Bronchial epithelial cell (primary cell): ENCODE data around the gene EIPR1. TPM values are rescaled to one million over a fixed set of nuclear protein-coding genes. Genes with fewer than 3 reads are reported as not detected.

Experiments
- DNase-seq: peaks from one replicate; pipeline ENCODE4 v3.0.0-alpha.2; 2010; ENCODE audit warnings: low read depth
- FAIRE-seq: peaks from 2 replicates; lab custom pipeline; 2011; peaks lifted over from hg19 to GRCh38; lab: Jason Lieb, UNC
- H3K27me3 ChIP-seq: 2 replicates; pipeline ENCODE4 v1.5.1; 2011; ENCODE audit warnings: low read length; ENCODE audit not compliant: control insufficient read depth, insufficient read depth
- H3K36me3 ChIP-seq: 2 replicates; pipeline ENCODE4 v1.5.1; 2011; ENCODE audit warnings: low read length; ENCODE audit not compliant: control insufficient read depth, insufficient read depth
- H3K4me3 ChIP-seq: 2 replicates; pipeline ENCODE4 v1.5.1; 2011; ENCODE audit warnings: mild to moderate bottlenecking, low read depth, low read length, control low read depth
- total RNA-seq: library from RNA; depleted of rRNA; stranded (reverse); fragments of >200 nt; gene quantifications from 2 replicates; pipeline ENCODE4 v1.2.1, GENCODE V29; 2014
- TF ChIP-seq, protein P1 (sequence below): IDR thresholded peaks from 2 replicates; pipeline ENCODE4 v1.5.1; 2011; ENCODE audit warnings: mild to moderate bottlenecking, moderate library complexity, low read length, control low read depth, inconsistent platforms; ENCODE audit not compliant: insufficient read depth, severe bottlenecking

EIPR1 gene
- total RNA-seq, 1 donor from 2014 or later: 44.5 TPM

DNA sequence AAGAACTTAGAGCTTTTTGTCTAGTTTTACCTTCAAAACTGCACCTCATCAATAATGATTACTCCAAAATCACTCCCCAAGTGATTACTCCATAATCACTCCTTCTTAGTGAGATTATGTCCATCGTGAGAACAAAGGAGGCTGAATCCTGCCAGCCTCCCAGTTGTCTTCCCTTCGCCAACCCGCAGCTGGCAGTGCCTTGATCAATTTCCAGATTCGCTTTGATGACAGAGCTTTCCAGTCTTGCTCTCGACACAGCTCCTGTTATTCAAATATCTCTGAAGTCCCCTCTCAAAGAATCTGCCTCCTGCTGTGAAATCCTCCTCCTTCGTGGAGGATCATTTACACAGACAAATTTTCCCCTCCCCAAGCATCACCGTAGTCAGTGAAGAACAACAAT is 237.7 kb downstream of the EIPR1 start:
- DNase-seq: no peak
- TF ChIP-seq, protein P1, sequence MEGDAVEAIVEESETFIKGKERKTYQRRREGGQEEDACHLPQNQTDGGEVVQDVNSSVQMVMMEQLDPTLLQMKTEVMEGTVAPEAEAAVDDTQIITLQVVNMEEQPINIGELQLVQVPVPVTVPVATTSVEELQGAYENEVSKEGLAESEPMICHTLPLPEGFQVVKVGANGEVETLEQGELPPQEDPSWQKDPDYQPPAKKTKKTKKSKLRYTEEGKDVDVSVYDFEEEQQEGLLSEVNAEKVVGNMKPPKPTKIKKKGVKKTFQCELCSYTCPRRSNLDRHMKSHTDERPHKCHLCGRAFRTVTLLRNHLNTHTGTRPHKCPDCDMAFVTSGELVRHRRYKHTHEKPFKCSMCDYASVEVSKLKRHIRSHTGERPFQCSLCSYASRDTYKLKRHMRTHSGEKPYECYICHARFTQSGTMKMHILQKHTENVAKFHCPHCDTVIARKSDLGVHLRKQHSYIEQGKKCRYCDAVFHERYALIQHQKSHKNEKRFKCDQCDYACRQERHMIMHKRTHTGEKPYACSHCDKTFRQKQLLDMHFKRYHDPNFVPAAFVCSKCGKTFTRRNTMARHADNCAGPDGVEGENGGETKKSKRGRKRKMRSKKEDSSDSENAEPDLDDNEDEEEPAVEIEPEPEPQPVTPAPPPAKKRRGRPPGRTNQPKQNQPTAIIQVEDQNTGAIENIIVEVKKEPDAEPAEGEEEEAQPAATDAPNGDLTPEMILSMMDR: no peak
- Histone ChIP-seq H3K27me3 (no peaks in the 10 kb centered on the region), H3K4me3 (no peak overlapping the region), H3K36me3 (no peaks in the 10 kb centered on the region)
- no peak for FAIRE-seq

Other genes starting within 250 kb of the EIPR1 start
- gene TRAPPC12, start 1.9 kb upstream of the EIPR1 start, total RNA-seq: 52.9 and 94.3 TPM in 2 replicates
- 21.9 and 29.5 TPM in 2 replicates for gene ADI1, start 141.7 kb upstream of the EIPR1 start, total RNA-seq
- gene RNASEH1, start 180.5 kb upstream of the EIPR1 start, total RNA-seq: 43.1 and 51.9 TPM in 2 replicates
- gene RPS7, start 197.4 kb upstream of the EIPR1 start, total RNA-seq: 1,493 and 1,994 TPM in 2 replicates
- gene COLEC11, start 217.3 kb upstream of the EIPR1 start, total RNA-seq: 0.26 and 0.38 TPM in 2 replicates